ENCODE measurements around the gene C17orf75. TPM values are rescaled to one million over a fixed set of nuclear protein-coding genes. Genes with fewer than 3 reads are reported as not detected.
"Not testable (repeated sequence)": the region's sequence is repeated elsewhere in the genome, so short reads cannot be mapped to it uniquely, and the experiment has no call there.

Gene C17orf75, protein sequence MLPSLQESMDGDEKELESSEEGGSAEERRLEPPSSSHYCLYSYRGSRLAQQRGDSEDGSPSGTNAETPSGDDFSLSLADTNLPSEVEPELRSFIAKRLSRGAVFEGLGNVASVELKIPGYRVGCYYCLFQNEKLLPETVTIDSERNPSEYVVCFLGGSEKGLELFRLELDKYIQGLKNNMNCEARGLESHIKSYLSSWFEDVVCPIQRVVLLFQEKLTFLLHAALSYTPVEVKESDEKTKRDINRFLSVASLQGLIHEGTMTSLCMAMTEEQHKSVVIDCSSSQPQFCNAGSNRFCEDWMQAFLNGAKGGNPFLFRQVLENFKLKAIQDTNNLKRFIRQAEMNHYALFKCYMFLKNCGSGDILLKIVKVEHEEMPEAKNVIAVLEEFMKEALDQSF
- total RNA-seq: 23.8 TPM

DNA sequence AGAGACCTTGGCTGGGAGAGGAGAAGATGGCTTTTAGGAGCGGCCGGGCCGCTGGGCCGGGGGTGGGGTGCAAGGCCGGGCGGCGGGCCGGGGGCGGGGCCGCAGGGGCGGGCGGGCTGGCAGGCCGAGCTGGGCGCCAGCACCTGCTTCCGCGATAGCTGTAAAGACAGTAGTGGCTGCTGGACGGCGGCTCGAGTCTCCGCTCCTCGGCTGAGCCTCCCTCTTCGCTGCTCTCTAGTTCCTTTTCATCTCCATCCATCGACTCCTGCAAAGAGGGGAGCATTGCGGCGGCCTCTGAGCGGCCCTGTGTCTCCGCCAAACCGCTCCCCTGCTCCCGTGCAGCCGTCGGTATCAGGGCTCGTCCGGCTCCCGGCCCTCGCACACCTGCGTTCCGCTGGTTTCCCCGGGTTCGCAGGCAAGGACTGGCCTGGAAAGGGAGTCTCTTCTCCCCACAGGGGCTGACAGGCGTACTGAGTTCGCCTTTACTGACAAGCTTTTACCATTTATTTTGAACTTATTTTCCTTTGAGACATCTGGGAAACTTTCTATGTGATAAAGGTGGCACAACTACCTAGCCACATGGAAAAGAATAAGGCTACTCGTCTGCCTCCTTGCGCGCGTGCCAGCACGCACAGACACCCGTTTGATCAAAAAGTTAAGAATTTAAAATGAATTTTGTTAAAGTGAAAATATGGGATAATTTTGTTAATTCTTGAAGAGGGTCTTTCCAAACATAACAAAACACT is at the start of gene C17orf75:
Gene C17orf75, minus strand, starts transcription at position 317 of the 746 bp plus-strand sequence. Its CDS starts 34 bp downstream, at position 283.
- DNase-seq: peak; percentile 89

DNA sequence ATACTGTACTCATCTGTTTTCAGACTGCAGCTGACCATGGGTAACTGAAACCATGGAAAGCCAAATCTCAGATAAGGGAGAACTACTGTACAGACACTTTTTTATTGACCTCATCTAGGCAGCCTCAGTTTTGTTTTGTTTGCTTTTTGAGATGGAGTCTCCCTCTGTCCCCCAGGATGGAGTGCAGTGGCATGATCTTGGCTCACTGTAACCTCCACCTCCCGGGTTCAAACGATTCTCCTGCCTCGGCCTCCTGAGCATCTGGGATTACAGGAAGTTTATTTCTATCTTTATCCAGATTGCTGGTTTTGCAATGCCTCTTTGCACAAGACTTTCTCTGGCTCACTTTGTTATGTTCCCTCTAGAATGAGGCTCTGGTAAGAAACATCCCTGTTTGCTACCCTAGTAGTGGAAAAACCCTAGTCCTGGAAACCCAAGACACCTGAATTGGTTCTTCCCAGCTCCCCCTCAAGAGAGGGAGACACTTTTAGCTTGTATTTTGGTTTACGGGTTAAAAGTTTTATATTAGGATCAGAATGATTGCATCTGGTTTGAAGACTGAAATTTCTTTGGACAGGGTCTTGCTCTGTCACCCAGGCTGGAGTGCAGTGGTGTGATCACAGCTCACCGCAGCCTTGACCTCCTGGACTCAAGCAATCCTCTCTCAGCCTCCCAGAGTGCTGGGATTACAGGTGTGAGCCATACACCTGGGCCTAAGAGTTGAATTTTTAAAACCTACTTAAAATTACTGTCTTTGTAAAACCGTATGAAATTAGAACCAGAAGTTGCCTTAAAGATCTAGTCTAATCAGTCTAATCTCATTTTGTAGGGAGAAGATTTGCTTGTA is 46.9 kb upstream of the C17orf75 start:
- no peak for DNase-seq

DNA sequence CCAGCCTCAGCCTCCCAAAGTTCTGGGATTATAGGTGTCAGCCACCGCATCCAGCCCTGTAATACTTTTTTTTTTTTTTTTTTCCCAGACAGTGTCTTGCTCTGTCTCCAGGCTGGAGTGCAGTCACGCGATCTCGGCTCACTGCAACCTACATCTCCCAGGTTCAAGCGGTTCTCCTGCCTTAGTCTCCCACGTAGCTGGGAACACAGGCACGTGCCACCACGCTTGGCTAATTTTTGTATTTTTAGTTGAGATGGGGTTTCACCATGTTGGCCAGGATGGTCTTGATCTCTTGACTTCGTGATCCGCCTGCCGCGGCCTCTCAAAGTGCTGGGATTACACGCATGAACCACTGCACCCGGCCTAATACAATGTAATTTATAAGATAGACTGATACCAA is 46.2 kb upstream of the C17orf75 start:
- not testable (repeated sequence) for DNase-seq

DNA sequence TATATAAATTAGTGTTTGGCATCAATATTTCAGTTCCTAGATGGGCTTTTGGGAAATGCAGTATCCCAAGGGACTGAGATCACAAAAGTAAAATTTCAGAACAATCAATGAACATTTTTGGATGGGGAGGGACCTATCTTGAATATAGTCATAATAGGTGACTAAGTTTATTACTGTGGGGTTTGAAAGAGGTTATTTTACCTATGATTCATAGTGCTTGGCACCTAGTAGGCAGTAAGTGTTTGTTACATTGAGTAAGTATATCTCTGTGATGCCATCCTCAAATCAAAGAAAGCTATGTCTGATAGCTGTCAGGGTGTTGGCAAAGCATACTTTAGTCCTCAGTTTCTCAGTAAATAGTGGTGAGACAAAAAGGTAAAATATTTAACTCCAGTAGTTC is 44.9 kb upstream of the C17orf75 start:
- no peak for DNase-seq

DNA sequence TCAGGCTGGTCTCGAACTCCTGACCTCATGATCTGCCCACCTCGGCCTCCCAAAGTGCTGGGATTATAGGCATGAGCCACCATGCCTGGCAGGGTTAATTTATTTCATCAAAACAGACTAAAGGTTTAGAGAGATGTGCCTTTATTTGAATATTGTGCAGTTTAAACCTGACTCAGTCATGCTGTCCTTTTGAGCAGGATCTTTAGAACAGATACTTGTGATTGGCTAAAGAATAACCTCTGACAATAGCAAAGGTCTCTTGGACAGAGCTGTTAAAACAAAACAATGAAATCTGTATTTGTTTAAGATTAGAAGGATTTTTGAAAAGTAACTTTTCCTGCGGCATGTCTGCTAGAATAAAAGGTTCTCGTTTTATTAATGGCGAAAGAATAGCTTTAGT is 44.0 kb upstream of the C17orf75 start:
- no peak for DNase-seq

DNA sequence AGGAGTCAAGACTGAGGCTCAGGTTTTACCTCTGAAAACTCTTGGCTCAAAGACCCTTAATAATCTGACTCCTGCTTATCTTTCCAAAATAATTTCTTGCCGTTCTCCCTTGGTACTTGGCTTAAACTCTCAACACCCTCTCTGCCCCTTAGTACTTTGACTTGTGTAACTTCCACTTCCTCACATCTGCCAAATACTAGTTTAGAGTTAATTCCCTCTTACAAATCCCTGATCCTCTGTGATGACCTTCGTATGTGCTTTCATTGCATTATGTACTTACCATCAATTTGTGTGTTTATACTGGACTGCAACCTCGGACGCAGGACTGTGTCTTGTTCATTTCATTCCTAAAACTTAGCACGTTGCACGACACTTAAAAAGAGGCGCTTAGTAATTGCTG is 43.1 kb upstream of the C17orf75 start:
- no peak for DNase-seq

DNA sequence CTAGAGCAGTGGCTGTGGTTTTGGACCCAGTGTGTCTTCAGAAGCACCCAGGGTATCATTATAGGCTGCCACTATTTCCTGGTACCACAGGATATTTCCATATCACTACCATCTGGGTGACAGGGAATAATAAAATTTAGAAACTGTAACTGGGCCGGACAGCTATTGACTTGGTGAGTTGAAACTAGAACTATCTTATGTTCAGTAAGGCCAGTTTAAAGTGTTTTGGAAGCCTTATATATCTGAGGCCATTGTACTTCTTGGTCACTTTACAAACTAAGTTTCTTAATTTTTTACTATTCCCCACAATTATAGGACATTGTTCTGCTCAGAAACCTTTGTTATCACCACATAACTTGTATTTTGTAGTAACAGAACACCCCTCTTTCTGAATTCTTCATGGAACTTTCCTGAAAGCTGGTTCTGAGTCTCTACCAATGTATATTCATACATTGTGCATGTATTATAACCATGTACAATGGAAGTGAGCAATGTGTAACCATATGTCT is 42.0 kb upstream of the C17orf75 start:
- no peak for DNase-seq

DNA sequence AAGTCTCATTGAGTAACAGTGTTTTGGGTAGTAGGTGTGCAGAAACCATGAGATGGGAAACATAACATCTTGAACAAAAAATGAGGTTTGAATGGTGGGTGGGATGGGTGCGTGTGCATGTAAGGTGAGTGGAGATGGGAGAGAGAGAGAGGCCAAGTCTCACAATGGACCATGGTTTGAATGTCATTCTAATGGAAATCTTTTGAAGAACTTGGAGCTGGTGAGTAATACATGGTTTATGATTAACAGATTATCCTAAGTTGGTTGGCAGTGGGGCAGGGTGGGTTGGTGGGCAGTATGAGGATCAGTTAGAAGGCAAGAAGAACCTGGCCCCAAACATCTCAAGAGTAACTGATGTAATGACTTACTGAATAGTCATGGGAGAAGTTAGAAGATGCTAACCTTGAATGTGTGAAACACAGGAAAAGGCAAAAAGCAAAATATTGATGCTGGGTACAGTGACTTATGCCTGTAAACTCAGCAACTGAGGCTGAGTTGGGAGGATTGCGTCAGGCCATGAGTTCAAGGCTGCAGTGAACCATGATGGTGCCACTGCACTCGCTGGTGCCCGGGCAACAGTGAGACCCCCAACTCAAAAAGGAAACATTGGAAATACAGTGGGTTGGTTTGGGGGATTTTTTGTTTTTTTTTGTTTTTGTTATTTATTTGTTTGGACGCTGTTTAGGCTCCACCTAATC is 40.7 kb upstream of the C17orf75 start:
- DNase-seq: no peak

DNA sequence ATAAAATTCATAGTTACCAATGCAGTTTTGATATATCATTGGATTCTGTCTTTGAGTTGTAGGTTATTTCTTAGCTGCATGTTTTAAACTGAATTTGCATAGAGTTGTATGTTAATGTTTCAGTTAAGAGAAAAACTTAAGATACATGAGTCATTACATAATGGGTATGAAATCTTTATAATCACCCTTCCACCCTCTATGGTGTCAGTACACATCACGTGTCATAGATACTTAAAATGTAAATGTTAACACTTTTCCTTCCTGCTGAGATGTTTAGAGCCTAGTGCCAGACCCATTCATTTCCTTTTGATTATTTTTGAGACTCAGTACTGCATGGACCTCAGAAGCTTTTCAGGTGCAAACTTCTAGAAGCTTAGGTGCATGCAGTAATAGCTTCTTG is 28.5 kb upstream of the C17orf75 start:
- DNase-seq: no peak

DNA sequence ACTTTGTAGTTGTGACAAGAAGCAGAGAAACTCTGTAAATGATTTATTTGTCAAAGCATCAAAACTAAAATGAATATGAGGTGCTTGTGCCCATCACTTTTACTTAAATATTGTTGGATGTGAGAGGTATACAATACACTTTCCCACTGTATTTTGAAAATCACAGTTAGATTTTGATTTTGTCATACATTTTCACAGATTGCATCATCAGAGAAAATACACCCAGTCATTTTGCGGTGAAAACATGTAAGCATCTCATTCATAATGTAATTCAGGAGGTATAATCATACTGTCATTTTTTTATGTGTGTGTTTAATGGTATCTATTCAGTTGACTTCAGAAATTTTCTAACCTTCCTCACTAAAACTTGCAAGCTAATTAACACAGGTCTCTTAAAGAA is 19.3 kb upstream of the C17orf75 start:
- DNase-seq: no peak

DNA sequence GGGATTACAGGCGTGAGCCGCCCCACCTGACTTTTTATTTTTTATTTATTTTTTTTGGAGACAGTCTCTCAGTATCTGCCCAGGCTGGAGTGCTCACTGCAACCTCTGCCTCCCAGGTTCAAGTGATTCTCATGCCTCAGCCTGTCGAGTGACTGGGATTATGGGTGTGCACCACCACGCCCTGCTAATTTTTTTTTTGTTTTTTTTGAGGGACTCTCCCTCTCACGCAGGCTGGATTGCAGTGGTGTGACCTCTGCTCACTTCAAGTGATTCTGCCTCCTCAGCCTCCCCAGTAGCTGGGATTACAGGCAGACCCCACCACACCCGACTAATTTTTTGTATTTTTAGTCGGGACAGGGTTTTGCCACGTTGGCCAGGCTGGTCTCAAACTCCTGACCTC is 15.6 kb upstream of the C17orf75 start:
- no peak for DNase-seq

DNA sequence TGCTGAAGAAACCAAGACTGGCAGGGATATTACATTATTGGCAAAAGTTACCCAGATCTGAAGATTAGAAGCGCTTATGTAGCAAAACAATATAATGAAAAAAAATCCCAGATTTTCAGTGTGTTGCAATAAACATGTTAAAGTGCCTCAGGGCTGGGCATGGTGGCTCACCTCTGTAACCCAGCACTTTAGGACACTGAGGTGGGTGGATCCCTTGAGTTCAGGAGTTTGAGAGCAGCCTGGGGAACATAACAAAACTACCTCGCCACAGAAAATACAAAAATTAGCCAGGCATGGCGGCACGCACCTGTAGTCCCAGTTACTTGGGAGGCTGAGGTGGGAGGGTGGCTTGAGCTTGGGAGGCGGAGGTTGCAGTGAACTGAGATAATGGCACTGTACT is 14.8 kb upstream of the C17orf75 start:
- no peak for DNase-seq

DNA sequence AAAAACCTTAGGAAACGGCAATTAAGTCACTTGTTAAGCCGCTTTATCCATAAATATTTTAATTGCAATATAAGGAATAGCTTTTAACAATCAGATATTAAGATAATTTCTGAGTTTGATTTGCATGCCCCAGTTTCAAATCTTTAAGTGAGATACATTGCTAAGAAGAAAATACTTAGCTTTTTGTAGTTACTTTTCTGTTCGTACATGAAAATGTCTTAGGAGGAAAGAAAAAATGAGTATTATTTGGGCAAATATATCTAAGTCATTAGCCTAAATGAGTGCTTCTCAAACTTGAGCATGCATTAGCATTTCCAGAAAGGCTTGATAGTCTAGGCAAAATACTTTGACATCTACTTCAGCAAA is 14.4 kb upstream of the C17orf75 start:
- no peak for DNase-seq

DNA sequence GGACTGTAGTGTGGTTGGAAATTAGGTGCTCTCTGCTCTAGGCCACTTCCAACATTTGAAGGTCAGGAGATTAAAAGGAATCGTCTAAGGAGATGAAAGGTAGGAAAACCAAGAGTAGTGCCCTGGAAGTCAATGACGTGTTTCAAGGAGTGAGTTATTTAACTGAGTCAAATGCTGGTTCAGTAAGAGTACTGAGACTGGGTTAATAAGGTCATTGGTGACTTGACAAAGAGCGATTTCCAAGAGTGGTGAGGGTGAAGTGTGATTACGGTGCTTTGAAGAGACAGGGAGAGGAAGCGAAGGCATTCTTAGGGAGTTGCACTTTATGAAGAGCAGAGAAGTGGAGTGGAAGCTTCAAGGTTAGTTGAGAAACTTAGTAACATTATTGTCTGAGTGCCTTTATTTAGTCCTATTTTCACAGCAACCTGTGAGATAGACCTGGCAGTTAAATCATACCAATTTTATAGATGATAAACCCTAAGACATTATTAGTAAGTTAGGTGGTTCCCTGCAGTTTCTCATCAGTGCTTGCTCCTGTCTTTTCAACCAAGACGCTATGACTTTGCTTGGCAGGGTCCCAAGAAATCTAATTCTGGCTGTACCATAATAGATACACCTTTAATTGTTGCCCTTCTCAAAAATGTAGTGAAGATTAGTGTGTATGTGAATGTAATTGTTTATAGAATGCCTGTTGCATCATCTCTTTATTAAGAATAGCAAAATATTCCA is 13.8 kb upstream of the C17orf75 start:
- no peak for DNase-seq

DNA sequence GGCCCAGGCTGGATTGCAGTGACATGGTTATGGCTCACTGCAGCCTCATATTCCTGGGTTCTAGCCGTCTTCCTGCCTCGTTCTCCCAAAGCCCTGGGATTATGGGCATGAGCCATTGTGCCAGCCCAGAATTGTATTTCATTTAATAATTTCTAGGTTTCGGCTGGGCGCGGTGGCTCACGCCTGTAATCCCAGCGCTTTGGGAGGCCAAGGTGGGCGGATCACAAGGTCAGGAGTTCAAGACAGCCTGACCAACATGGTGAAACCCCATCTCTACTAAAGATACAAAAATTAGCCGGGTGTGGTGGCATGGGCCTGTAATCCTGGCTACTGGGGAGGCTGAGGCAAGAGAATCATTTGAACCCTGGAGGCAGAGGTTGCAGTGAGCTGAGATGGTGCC is 10.8 kb upstream of the C17orf75 start:
- DNase-seq: not testable (repeated sequence)

DNA sequence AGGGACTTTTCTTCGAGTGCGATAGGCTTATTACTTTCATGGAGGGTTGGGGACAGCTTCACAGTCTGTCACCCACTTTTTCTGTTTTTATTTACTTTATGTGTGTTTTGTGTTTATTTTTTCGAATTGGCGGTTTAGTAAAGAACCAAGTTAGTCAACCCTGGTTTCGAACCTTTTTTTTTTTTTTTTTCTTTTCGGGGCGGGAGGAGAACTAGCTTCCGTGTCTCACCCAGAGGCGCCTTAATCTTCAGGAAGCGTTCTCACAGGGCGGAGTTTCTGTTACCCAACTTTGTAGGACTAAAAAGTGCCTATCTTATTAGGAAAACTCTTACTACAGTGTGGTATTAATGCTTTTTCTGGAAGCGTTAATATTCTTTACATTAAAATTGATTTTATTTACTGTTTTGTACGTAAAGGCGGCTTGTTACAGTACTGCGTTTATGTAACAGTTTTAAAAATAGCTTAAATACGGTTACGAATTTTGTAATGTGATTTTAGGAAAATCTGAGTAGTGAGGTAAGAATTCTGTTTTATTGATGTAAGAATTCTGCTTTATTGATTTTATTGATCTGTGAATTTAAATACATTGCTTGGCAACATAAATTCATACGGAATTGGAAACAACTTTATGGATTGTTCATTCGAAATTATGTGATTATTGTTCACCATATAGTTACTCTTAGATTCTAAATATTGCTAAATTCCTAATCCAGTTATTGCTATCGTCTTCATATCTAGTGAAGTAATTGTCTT is 8.9 kb upstream of the C17orf75 start:
- peak; percentile 80 for DNase-seq

DNA sequence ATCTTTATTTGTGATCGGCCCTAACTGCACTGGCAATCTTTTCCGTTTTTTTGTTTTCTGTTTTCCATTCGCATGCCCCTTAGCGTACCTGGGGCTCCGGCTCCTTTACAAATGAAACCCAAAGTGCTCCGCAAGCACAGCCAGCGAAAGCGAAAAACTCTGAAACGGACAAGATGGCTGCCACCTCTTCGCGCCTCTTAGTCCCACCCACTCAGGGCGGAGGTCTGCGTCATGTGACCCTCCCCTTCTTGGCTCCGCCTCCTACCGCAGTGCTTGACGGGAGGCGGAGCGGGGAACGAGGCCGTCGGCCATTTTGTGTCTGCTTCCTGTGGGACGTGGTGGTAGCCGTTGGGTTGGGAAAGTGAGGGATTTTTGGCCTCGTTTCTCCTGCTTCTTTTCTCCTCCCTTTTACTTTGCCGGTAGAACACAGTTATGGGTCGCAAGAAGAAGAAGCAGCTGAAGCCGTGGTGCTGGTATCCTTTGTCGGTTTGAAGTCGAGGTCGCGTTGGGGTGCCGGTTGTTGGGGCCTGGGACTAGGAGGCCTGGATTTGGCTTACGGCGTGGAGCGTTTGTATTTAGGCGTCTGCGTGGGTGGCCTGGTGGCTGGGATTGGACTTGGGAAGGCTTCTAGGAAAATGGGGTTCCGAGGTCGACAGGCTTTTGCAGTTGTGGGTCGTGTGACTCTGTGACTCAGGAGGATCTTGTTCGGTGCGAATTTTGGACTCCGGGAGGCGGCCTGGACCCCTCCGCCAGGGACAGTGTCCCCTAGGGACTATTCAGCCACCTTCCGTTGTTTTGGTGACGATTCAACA is 8.1 kb upstream of the C17orf75 start, which contains the start of gene ZNF207:
Gene ZNF207, plus strand, starts transcription at position 304 of the 812 bp plus-strand sequence. Its CDS starts 129 bp downstream, at position 433.
- peak; percentile 99 for DNase-seq

DNA sequence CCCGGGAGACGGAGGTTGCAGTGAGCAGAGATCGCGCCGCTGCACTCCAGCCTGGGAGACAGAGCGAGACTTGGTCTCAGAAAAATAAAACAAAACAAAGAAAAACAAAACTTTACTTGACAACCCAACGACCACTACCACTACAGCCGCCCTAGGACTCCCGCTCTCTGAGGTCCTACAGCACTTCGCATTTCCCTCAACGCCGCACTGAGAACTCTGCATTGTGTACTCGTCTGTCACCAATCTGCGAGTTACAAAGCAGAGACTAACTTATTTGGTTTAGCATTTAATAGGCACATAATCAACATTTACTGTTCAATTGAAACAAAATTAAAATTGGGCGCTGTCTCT is 7.5 kb upstream of the C17orf75 start:
- DNase-seq: no peak

DNA sequence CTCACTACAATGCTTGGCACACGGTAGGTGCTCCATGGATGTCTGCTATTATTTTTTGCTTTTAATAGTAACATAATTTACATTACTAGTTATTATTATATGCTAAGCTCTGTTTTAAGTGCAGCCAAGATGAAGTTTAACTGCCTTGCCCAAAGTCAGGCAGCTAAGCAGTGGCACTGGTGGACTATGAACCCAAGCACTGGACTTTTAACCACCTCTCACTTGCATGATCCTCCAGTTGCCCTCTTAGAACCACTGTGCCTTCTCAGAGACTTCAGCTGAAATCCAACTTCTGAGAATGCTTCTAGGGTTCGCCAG is 6.5 kb upstream of the C17orf75 start:
- no peak for DNase-seq
